Glomerular endothelial cell (primary cell): ENCODE data around the gene CILP2. TPM values are rescaled to one million over a fixed set of nuclear protein-coding genes. Genes with fewer than 3 reads are reported as not detected.

Experiments
- DNase-seq: peaks from one replicate; pipeline ENCODE4 v3.0.0-alpha.2; 2011; ENCODE audit warnings: low read depth, low spot score; ENCODE audit errors: extremely low read depth
- total RNA-seq: library from RNA; depleted of rRNA; stranded (reverse); fragments of >200 nt; gene quantifications from 2 replicates; pipeline ENCODE4 v1.2.3, GENCODE V29; 2015

The CILP2 gene
- total RNA-seq, 1 donor from 2014 or later, result not detected

- no peak for DNase-seq
Observed at GRCh38 chr19:19595171-19595701, 57.2 kb downstream of the CILP2 start.

Other genes starting within 250 kb of the CILP2 start
- gene SUGP1, start 217.8 kb upstream of the CILP2 start, total RNA-seq, result 43.7 and 45.8 TPM in 2 replicates
- gene MAU2, start 217.4 kb upstream of the CILP2 start, total RNA-seq, result 34.3 and 46.0 TPM in 2 replicates
- gene GATAD2A, start 132.6 kb upstream of the CILP2 start, total RNA-seq, result 97.8 and 102 TPM in 2 replicates
- gene TSSK6, start 22.7 kb upstream of the CILP2 start, total RNA-seq, result 0.92 and 1.7 TPM in 2 replicates
- gene NDUFA13, start 22.0 kb upstream of the CILP2 start, total RNA-seq, result 60.2 and 111 TPM in 2 replicates
- gene YJEFN3, start 9.4 kb upstream of the CILP2 start, total RNA-seq, result 0.53 TPM in 1 of 2 replicates, not detected in the other
- 0.19 TPM in 1 of 2 replicates, not detected in the other for gene PBX4, start 80.4 kb downstream of the CILP2 start, total RNA-seq
- 6.2 and 7.5 TPM in 2 replicates for gene LPAR2, start 90.0 kb downstream of the CILP2 start, total RNA-seq
- gene GMIP, start 105.4 kb downstream of the CILP2 start, total RNA-seq, result 13.6 and 22.5 TPM in 2 replicates
- 191 and 275 TPM in 2 replicates for gene ATP13A1, start 125.4 kb downstream of the CILP2 start, total RNA-seq
- 6.1 and 9.4 TPM in 2 replicates for gene ZNF101, start 130.6 kb downstream of the CILP2 start, total RNA-seq
- gene ZNF14, start 194.8 kb downstream of the CILP2 start, total RNA-seq, result 2.5 and 5.5 TPM in 2 replicates